22Rv1 (cell line): ENCODE results near the gene LAT.
"Not testable (repeated sequence)": the region's sequence is repeated elsewhere in the genome, so short reads cannot be mapped to it uniquely, and the experiment has no call there.

ENCODE experiments used
- H3K27ac ChIP-seq: fragments of 450-650 bp; 2 replicates; pipeline ENCODE4 v1.5.1; 2017
- ZFX ChIP-seq: fragments of 450-650 bp; IDR thresholded peaks from 2 replicates; pipeline ENCODE4 v1.6.1; 2017; ENCODE audit warnings: antibody characterized with exemption, borderline replicate concordance
- TF ChIP-seq, protein P1 (sequence below): fragments of 450-650 bp; IDR thresholded peaks from 2 replicates; pipeline ENCODE4 v1.5.1; 2017; ENCODE audit warnings: mild to moderate bottlenecking

LAT gene

DNA sequence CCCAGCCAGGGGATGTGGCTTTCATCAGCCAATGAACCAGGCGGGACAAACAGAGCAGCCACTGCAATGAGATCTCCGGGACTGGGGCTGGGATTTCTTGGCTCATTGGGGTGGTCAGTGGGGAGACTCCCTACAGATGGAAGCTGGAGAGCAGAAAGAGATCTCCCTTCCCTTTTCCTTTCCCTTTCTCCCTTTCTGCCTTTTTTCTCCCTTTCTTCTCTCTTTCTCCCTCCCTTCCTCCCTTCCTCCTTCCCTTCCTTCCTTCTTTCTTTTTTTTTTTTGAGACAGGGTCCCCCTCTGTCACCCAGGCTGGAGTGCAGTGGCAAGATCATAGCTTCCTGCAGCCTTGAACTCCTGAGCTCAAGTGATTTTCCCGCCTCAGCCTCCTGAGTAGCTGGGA, 14.0 kb downstream of the LAT start:
- TF ChIP-seq, protein P1, sequence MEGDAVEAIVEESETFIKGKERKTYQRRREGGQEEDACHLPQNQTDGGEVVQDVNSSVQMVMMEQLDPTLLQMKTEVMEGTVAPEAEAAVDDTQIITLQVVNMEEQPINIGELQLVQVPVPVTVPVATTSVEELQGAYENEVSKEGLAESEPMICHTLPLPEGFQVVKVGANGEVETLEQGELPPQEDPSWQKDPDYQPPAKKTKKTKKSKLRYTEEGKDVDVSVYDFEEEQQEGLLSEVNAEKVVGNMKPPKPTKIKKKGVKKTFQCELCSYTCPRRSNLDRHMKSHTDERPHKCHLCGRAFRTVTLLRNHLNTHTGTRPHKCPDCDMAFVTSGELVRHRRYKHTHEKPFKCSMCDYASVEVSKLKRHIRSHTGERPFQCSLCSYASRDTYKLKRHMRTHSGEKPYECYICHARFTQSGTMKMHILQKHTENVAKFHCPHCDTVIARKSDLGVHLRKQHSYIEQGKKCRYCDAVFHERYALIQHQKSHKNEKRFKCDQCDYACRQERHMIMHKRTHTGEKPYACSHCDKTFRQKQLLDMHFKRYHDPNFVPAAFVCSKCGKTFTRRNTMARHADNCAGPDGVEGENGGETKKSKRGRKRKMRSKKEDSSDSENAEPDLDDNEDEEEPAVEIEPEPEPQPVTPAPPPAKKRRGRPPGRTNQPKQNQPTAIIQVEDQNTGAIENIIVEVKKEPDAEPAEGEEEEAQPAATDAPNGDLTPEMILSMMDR, result no peak
- TF ChIP-seq ZFX, result no peak
- no peak overlapping the region for H3K27ac ChIP-seq

DNA sequence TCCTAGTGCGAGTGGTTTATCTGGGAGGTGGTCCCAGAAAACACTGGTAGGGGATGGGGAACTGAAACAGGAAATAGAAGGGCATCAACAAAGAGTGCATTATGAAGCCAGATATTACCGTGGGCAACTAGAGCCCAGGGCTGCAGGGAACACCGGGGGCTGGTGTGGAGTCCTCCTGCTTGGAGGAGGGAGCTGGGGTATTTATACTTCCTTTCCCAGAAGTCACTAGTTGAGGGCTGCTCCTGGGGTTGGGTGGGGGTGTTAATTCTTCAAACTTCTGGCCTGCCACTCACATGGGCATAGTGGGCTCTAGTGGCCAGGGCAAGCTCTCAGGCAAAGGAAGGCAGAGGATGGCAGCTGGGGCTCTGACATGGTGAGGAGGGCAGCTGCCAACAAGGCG, 14.7 kb downstream of the LAT start:
- no peak overlapping the region for H3K27ac ChIP-seq
- TF ChIP-seq, protein P1, result no peak
- TF ChIP-seq ZFX, result no peak

DNA sequence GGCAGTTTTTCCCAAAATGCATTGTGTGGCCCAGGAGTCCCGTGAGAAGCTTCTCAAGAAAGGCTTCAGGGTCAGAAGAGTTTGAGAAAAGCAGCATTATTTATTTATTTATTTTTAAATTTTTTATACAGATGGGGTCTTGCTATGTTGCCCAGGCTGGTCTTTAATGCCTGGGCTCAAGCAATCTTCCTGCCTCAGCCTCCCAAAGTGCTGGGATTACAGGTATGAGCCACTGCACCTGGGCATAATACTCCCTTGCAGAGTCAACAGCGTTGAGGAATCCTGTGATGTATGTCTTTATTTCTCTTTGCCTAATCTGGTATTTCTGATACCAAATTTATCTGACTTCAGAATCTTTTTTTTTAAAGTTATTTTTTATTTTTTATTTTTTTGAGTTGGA, 15.2 kb downstream of the LAT start:
- TF ChIP-seq, protein P1, result no peak
- no peak for TF ChIP-seq ZFX
- H3K27ac ChIP-seq, result no peak overlapping the region

DNA sequence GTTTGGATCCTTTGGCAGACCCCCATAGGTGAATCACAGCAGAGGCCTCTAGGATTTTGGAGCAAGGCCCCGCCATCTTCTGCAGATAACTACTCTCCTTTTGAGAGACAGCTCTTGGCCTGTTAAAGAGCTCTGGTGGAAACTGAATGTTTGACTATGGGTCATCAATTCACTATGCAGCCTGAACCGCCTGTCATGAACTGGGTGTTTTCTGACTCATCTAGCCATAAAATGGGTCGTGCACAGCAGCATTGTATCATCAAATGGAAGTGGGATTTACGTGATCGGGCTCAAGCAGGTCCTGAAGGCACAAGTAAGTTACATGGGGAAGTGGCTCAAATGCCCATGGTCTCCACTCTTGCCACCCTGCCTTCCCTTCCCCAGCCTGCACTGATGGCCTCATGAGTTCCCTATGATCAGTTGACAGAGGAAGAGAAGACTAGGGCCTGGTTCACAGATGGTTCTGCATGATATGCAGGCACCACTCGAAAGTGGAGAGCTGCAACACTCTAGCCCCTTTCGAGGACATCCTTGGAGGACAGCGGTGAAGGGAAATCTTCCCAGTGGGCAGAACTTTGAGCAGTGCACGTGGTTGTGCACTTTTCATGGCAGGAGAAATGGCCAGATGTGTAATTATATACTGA, 19.8 kb downstream of the LAT start:
- H3K27ac ChIP-seq, result not testable (repeated sequence)

DNA sequence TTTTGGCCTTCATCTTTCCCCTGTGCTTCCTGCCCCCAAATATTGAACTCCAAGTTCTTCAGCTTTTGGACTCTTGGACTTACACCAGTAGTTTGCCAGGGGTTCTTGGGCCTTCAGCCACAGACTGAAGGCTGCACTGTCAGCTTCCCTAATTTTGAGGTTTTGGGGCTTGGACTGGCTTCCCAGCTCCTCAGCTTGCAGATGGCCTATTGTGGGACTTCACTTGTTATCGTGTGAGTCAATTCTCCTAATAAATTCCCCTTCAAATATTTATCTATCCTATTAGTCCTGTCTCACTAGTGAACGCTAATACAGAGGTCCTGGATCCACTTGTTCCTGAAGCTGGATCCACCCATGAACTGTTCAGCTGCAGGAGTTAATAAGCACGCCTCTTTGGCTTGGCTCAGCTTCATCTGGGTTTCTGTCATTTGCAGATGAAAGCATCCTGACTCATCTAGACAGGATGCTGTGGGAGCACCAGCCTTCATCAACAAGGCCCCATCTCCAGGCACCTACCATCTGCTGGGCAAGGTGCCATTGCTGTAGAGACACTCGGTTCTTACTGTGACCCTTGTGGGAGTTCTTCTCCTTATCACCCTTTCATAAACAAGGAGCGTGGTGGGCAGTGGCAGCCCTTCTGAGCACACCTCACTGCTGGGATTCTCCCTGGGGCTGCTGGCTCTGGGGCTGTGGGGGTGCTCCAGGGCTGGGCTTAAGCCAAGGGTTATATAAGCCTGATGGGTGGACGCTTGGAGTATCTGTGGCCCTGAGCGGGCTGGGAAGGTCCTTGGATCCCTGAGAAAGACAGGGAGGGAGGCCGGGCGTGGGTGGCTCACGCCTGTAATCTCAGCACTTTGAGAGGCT, 23.1 kb downstream of the LAT start:
- H3K27ac ChIP-seq, result no peak overlapping the region
- TF ChIP-seq, protein P1, result no peak
- TF ChIP-seq ZFX, result no peak

DNA sequence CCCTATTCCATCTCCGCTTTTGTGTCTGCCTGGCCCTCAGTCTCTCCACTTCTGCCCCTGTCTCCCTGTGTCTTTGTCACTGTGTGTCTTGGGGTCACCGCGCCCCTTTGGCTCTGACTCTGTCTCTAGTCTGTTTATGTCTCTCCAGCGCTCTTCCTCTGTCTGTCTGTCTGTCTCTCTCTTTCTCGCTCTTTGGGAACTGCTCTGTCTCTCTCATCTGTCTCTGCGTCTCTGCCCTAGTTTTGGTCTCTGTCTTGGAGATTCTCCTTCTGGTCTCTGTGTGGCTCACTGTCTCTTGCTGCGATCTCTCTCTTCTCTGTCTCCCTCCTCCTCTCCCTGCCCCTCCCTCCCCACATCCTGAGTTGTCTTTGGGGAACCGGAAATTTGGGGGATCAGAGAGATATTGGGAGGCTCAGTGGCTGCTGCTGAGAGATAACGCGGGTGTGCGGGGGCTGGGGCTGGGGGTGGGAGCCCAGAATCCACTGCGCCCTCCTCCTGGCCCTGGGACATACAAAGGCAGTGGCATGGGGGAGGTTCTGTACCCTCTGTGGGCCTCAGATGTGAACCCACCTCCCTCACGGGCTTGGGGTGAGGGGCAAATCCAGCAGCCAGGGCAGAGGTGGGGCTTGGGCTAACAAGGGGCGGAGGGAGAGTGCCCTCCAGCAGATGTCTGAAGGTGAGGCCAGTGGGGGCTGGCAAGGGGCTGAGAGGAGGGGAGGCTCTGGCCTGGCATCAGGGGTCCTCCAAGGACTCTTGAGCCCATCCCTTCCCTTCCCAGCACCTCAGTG, 24.4 kb downstream of the LAT start:
- H3K27ac ChIP-seq, result no peak overlapping the region
- no peak for TF ChIP-seq ZFX
- TF ChIP-seq, protein P1, result no peak

DNA sequence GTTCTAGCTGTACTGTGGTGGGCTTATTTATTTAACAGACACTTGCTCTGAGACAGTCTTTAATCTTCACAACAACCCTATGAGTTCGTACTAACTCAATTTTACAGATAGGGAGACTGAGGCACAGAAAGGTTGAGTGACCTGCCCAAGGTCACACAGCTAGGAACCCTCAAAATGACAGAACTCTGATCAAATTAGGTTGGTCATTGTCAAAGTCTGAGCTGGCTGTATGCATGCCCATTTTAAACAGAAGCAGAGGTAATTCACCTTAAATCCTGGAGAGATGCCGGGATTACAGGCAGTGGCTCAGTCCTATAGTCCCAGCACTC, 24.9 kb downstream of the LAT start:
- H3K27ac ChIP-seq, result no peak overlapping the region
- TF ChIP-seq ZFX, result no peak
- TF ChIP-seq, protein P1, result no peak
